ENCODE data around the gene MFAP3.

The MFAP3 gene

GRCh38 chr5:154090656-154091055, 51.9 kb downstream of the MFAP3 start:
- TF ChIP-seq, protein P1, sequence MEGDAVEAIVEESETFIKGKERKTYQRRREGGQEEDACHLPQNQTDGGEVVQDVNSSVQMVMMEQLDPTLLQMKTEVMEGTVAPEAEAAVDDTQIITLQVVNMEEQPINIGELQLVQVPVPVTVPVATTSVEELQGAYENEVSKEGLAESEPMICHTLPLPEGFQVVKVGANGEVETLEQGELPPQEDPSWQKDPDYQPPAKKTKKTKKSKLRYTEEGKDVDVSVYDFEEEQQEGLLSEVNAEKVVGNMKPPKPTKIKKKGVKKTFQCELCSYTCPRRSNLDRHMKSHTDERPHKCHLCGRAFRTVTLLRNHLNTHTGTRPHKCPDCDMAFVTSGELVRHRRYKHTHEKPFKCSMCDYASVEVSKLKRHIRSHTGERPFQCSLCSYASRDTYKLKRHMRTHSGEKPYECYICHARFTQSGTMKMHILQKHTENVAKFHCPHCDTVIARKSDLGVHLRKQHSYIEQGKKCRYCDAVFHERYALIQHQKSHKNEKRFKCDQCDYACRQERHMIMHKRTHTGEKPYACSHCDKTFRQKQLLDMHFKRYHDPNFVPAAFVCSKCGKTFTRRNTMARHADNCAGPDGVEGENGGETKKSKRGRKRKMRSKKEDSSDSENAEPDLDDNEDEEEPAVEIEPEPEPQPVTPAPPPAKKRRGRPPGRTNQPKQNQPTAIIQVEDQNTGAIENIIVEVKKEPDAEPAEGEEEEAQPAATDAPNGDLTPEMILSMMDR (IDR thresholded peaks at IDR 0.05; ENCODE audit: low read depth, low read length) = no peak

GRCh38 chr5:154092356-154093141, 53.8 kb downstream of the MFAP3 start:
- H3K4me3 ChIP-seq (ENCODE audit: low read depth, low read length) = no peak overlapping the region
- TF ChIP-seq, protein P1 (IDR thresholded peaks at IDR 0.05; ENCODE audit: low read depth, low read length) = no peak

More at GRCh38 chr5:154090656-154091055, 51.9 kb downstream of the MFAP3 start:
- no peak overlapping the region for H3K4me3 ChIP-seq (ENCODE audit: low read depth, low read length)

DNA sequence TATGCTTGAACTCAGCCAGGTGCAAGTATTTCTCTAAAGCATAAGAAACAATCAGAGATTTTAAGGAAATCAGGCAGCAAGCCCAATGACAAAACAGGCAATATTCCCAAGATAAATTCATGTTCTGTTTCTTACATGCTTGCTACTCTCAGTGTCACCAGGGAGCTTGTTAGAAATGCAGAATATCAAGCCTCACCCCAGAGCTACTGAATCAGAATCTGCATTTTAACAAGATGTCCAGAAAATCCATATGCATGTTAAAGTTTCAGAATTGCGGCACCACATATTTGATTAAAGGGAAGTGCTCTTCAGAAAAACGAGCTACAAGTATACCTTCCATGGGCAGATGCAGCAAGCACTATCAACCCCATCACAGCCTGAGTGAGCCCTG, 54.4 kb downstream of the MFAP3 start:
- TF ChIP-seq, protein P1 (IDR thresholded peaks at IDR 0.05; ENCODE audit: low read depth, low read length) = no peak
- H3K4me3 ChIP-seq (ENCODE audit: low read depth, low read length) = no peak overlapping the region

DNA sequence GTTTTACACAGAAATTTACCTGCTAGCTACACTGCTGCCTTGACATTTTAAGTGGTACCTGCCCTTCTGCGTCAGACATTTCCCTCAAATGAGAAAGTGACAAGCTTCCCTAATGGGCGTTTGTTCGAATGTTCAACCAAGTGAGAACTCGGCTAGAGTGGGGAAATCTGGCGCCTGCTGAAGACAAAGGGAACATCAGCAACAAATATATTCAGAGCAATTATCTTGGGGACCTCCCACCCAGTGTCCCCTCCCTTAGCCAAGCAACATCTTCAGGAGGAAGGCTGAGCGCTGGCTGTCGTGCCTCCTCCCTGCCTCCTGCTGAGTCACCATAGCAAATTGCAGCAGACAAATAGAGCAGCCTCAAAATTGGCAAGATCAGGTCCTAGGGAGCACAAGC, 57.1 kb downstream of the MFAP3 start:
- no peak overlapping the region for H3K4me3 ChIP-seq (ENCODE audit: low read depth, low read length)
- TF ChIP-seq, protein P1 (IDR thresholded peaks at IDR 0.05; ENCODE audit: low read depth, low read length) = no peak

DNA sequence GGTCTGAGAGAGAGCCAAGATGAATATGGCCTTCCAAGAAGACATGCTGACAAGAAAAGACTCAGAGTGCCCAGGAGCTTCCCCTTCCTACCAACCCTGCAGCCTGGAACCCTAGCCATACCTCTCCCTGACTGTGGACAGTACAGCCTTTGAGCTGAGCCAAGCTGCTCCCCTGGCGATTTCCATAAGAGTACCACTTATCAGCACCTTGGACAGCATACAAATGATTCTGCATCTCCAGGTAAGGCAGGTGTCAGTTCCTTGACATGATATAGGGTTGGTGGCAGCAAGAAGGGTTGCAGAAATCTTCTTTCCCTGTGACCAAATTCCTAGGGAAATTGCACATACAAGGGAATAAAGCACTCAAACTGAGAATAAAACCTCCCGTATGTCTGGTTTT, 58.3 kb downstream of the MFAP3 start:
- TF ChIP-seq, protein P1 (IDR thresholded peaks at IDR 0.05; ENCODE audit: low read depth, low read length) = no peak
- no peak overlapping the region for H3K4me3 ChIP-seq (ENCODE audit: low read depth, low read length)

GRCh38 chr5:154098465-154098864, 59.7 kb downstream of the MFAP3 start:
- TF ChIP-seq, protein P1 (IDR thresholded peaks at IDR 0.05; ENCODE audit: low read depth, low read length) = no peak

DNA sequence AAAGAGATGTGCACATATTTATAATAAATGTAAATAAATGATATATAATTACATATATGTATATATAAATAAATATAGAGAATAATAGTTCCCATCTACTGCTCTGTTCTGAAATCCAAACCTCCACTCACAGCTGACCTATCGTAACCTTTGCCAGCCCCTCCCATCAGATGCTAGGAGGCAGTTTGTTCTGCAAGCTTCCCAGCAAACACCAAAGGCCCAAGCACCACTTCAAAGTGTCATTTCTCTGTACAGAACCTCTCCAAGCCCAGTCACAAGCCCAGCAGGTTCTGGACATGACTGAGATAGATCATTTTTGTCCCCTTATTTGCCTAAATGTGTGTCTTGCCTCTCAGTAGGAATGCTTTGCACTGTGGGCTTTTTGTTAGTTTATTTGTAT, 62.4 kb downstream of the MFAP3 start:
- TF ChIP-seq, protein P1 (IDR thresholded peaks at IDR 0.05; ENCODE audit: low read depth, low read length) = no peak
- H3K4me3 ChIP-seq (ENCODE audit: low read depth, low read length) = no peak overlapping the region

More at GRCh38 chr5:154098465-154098864, 59.7 kb downstream of the MFAP3 start:
- no peak overlapping the region for H3K4me3 ChIP-seq (ENCODE audit: low read depth, low read length)

Data from WI38 (cell line).